Caco-2 (cell line): ENCODE results near the gene HIVEP2. TPM values are rescaled to one million over a fixed set of nuclear protein-coding genes. Genes with fewer than 3 reads are reported as not detected.

ENCODE experiments used
- BruUV-seq: library from RNA; stranded (reverse); fragments of 400-500 nt; replicated peaks from 2 replicates; lab custom pipeline; 2021; lab: Mats Ljungman, UMichigan
- CTCF ChIA-PET: fragments of 300-600 bp; sonication (Branson Sonifier 250); formaldehyde crosslinking; loops from one replicate; lab custom pipeline; 2022; ENCODE audit warnings: antibody characterized with exemption; lab: Charles Lee
- POLR2A ChIA-PET: fragments of 300-600 bp; sonication (Branson Sonifier 250); formaldehyde crosslinking; loops from one replicate; lab custom pipeline; 2022; ENCODE audit warnings: antibody characterized with exemption; lab: Charles Lee
- DNase-seq, 2 experiments: peaks; one replicate each; pipeline versions ENCODE4 v3.0.0 to v3.0.0-alpha.2; 2020 to 2022
- H3K27me3 ChIP-seq: replicated peaks from 2 replicates; pipeline ENCODE4 v1.6.0; 2011; ENCODE audit warnings: low read length; ENCODE audit not compliant: control insufficient read depth, insufficient read depth
- H3K36me3 ChIP-seq: 2 replicates; pipeline ENCODE4 v1.5.1; 2011; ENCODE audit warnings: low read length; ENCODE audit not compliant: control insufficient read depth, insufficient read depth
- H3K4me1 ChIP-seq: fragments of 250-450 bp; sonication (Bioruptor Pico); 2 replicates; pipeline ENCODE4 v1.5.1; 2020; ENCODE audit warnings: mild to moderate bottlenecking
- H3K4me3 ChIP-seq: 2 replicates; pipeline ENCODE4 v1.5.1; 2011; ENCODE audit warnings: low read depth, mild to moderate bottlenecking, control low read depth, low read length
- H3K9me3 ChIP-seq: fragments of 250-450 bp; sonication (Bioruptor Pico); 2 replicates; pipeline ENCODE4 v1.5.1; 2020; ENCODE audit warnings: mild to moderate bottlenecking, moderate library complexity
- H3K27ac Mint-ChIP-seq: one replicate; pipeline ENCODE4 v1.8.0; 2022; ENCODE audit warnings: mixed read lengths; ENCODE audit not compliant: unreplicated experiment
- H3K27me3 Mint-ChIP-seq: one replicate; pipeline ENCODE4 v1.8.0; 2022; ENCODE audit warnings: mixed read lengths; ENCODE audit not compliant: insufficient read depth, unreplicated experiment
- H3K36me3 Mint-ChIP-seq: one replicate; pipeline ENCODE4 v1.8.0; 2022; ENCODE audit warnings: mild to moderate bottlenecking, mixed read lengths; ENCODE audit not compliant: insufficient read depth, unreplicated experiment
- H3K4me1 Mint-ChIP-seq: one replicate; pipeline ENCODE4 v1.8.0; 2022; ENCODE audit warnings: low read depth, mixed read lengths; ENCODE audit not compliant: unreplicated experiment
- H3K4me3 Mint-ChIP-seq: one replicate; pipeline ENCODE4 v1.8.0; 2022; ENCODE audit warnings: mild to moderate bottlenecking, moderate library complexity, mixed read lengths; ENCODE audit not compliant: unreplicated experiment
- H3K9me3 Mint-ChIP-seq: one replicate; pipeline ENCODE4 v1.8.0; 2022; ENCODE audit warnings: mixed read lengths; ENCODE audit not compliant: unreplicated experiment
- intact Hi-C: fragments of 100-400 bp; cut with micrococcal nuclease; formaldehyde crosslinking; loops from one replicate; pipeline ENCODE4 v1.10.0; 2022; ENCODE audit not compliant: unreplicated experiment
- total RNA-seq: library from RNA; stranded (reverse); gene quantifications from 2 replicates; pipeline ENCODE4 v1.2.3, GENCODE V29; 2022
- TF ChIP-seq, protein P1 (sequence below), 2 experiments: fragments of 200-600 bp in 1 of 2; IDR thresholded peaks; 1 replicate in 1 of 2; 2 replicates in 1 of 2; pipeline versions ENCODE4 v1.5.1 to v1.8.0; 2011 to 2022; ENCODE audit warnings: antibody characterized with exemption in 1 of 2, control low read depth in 1 of 2, inconsistent platforms in 1 of 2, low read depth in 1 of 2, low read length in 1 of 2, mild to moderate bottlenecking in 1 of 2, moderate library complexity in 1 of 2; ENCODE audit not compliant: insufficient read depth in 1 of 2, severe bottlenecking in 1 of 2, unreplicated experiment in 1 of 2

HIVEP2 gene
- total RNA-seq, 1 experiment from 2014 or later = 1.0 TPM

DNA sequence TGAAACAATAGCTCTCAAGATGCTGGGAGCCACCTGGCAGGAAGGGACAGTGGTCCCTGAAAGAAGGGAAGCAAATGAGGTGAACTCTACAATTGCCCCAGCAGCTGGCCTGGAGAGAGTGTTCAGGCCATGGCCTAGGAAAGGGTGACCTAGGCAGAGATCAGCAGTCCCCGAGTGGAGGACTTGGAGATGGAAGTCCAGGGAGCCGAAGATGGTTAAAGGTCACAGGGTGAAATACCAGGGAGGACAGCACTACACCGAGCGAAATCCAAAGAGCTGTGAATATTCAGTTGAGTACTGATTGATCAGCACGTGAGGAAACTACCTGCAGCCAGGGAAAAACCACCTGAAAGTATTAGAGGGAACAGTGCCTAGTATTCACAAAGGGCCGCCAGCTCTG lies 133.1 kb downstream of the HIVEP2 start:
- Histone ChIP-seq H3K4me1 (no peaks in the 10 kb centered on the region), H3K36me3 (no peaks in the 10 kb centered on the region), H3K4me3 (no peak overlapping the region), H3K27me3 (no peaks in the 10 kb centered on the region), H3K9me3 (no peaks in the 10 kb centered on the region)
- H3K27ac Mint-ChIP-seq = no peak overlapping the region
- H3K9me3 Mint-ChIP-seq = no peaks in the 10 kb centered on the region
- TF ChIP-seq, protein P1, sequence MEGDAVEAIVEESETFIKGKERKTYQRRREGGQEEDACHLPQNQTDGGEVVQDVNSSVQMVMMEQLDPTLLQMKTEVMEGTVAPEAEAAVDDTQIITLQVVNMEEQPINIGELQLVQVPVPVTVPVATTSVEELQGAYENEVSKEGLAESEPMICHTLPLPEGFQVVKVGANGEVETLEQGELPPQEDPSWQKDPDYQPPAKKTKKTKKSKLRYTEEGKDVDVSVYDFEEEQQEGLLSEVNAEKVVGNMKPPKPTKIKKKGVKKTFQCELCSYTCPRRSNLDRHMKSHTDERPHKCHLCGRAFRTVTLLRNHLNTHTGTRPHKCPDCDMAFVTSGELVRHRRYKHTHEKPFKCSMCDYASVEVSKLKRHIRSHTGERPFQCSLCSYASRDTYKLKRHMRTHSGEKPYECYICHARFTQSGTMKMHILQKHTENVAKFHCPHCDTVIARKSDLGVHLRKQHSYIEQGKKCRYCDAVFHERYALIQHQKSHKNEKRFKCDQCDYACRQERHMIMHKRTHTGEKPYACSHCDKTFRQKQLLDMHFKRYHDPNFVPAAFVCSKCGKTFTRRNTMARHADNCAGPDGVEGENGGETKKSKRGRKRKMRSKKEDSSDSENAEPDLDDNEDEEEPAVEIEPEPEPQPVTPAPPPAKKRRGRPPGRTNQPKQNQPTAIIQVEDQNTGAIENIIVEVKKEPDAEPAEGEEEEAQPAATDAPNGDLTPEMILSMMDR (IDR thresholded peaks at IDR 0.05; ENCODE audit: insufficient read depth in 1 of 2, low read depth in 1 of 2, low read length in 1 of 2, severe bottlenecking in 1 of 2, unreplicated experiment in 1 of 2) = no peak
- H3K36me3 Mint-ChIP-seq = no peaks in the 10 kb centered on the region
- no peak overlapping the region for H3K4me3 Mint-ChIP-seq
- ChIA-PET POLR2A (no interaction called here), CTCF (no interaction called here)
- BruUV-seq = no TSS peak
- no peaks in the 10 kb centered on the region for H3K27me3 Mint-ChIP-seq
- DNase-seq = no peak
- H3K4me1 Mint-ChIP-seq = no peaks in the 10 kb centered on the region
- intact Hi-C loops = no loop called here

DNA sequence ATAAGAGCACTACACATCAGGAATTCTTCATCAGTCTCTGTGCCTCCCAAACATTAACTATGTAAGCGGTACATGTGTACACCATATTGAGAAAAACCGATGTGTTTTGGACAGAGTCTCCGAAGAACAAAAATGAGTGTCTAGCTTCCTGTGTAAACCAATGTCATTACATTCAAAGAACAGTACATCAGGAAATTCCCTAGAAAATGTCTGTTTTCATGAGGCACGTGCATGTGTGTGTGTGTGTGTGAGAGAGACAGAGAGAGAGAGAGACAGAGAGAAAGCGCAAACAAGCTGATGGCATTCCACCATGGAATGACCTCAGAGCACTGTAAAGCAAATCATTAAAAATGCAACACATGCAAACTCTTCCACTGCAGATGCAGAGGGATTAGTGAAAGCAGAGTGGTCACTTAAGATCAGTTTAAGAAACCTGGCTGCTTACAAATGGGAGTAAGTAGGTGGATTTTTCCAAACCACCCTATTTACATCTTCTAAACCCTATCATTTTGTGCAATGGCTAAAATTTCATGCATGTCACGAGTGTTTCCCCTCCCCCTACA lies 133.9 kb downstream of the HIVEP2 start:
- no TSS peak for BruUV-seq
- ChIA-PET POLR2A (no interaction called here), CTCF (no interaction called here)
- TF ChIP-seq, protein P1 (IDR thresholded peaks at IDR 0.05; ENCODE audit: insufficient read depth in 1 of 2, low read depth in 1 of 2, low read length in 1 of 2, severe bottlenecking in 1 of 2, unreplicated experiment in 1 of 2) = no peak
- H3K4me3 ChIP-seq = no peak overlapping the region
- no peaks in the 10 kb centered on the region for H3K4me1 Mint-ChIP-seq
- H3K4me1 ChIP-seq = no peaks in the 10 kb centered on the region
- no peaks in the 10 kb centered on the region for H3K27me3 ChIP-seq
- H3K36me3 Mint-ChIP-seq = no peaks in the 10 kb centered on the region
- H3K4me3 Mint-ChIP-seq = no peak overlapping the region
- no peak overlapping the region for H3K27ac Mint-ChIP-seq
- no peaks in the 10 kb centered on the region for H3K9me3 Mint-ChIP-seq
- no peaks in the 10 kb centered on the region for H3K27me3 Mint-ChIP-seq
- no peaks in the 10 kb centered on the region for H3K36me3 ChIP-seq
- no peaks in the 10 kb centered on the region for H3K9me3 ChIP-seq
- intact Hi-C loops = no loop called here
- no peak for DNase-seq

DNA sequence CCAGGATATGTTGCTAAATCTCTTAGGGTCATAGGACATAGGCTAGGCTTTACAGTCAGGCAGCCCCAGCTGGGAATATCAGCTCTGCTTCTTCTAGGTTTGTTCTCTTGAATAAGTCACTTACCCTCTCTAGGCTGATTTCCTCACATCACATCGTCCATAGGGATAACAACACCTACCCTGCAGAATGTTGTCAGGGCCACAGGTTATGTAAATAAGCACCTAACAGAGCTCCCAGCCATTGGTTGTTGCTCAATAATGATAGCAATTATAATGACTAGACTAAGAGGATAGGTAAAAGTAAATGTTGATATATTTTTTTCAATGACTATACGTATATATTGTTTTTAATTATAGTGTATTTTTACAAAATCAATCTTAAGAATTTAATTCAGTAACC lies 135.0 kb downstream of the HIVEP2 start:
- Histone ChIP-seq H3K9me3 (no peaks in the 10 kb centered on the region), H3K27me3 (no peaks in the 10 kb centered on the region), H3K4me1 (no peaks in the 10 kb centered on the region), H3K36me3 (no peaks in the 10 kb centered on the region), H3K4me3 (no peak overlapping the region)
- Mint-ChIP-seq H3K4me1 (no peaks in the 10 kb centered on the region), H3K36me3 (no peaks in the 10 kb centered on the region), H3K9me3 (no peaks in the 10 kb centered on the region), H3K27me3 (no peaks in the 10 kb centered on the region), H3K4me3 (no peak overlapping the region), H3K27ac (no peak overlapping the region)
- intact Hi-C loops = no loop called here
- TF ChIP-seq, protein P1 (IDR thresholded peaks at IDR 0.05; ENCODE audit: insufficient read depth in 1 of 2, low read depth in 1 of 2, low read length in 1 of 2, severe bottlenecking in 1 of 2, unreplicated experiment in 1 of 2) = no peak
- no TSS peak for BruUV-seq
- ChIA-PET CTCF (no interaction called here), POLR2A (no interaction called here)
- DNase-seq = no peak
